Central memory CD4-positive, alpha-beta T cell (primary cell): ENCODE results near the gene C11orf21.

Source experiments
- DNase-seq: peaks from one replicate; pipeline ENCODE4 v3.0.0; 2022

C11orf21 gene

GRCh38 chr11:2320568-2321310 is 19.0 kb upstream of the C11orf21 start:
- DNase-seq, result no peak

- DNase-seq, result no peak
Observed at GRCh38 chr11:2319791-2320472, 18.2 kb upstream of the C11orf21 start.

GRCh38 chr11:2318707-2319106 is 17.0 kb upstream of the C11orf21 start:
- no peak for DNase-seq

- no peak for DNase-seq
Observed at GRCh38 chr11:2318123-2318522, 16.4 kb upstream of the C11orf21 start.

DNA sequence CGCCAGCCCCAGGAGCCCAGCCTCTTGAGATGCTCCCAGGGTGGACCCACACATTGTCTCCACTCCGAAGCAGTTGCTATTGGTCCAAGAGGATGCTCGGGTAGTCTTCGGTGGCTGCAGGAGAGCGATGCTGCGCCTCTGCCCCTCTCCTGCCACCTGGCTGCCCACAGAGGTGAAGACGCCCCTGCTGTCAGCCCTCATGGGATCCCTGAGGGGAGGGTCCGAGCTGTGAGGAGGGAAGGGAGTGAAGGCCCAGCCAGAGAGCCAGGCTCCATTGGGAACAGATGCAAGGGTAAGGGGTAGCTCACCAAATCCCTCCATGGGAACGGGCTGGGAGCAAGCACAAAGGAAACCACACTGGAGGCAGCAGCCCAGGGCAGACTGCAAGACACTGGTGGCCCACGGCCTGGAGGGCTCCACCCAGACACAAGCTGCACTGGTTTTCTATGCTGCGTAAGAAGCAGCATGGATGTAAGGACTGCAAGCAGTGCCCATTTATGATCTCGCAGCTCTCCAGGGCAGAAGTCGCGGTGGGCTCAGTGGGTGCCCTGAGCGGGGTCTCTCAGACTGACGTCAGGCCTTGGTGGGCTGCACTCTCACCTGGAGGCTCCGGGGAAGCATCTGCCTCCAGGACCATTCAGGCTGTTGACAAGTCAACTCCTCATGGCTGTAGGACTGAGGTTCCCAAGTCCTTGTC is 15.8 kb upstream of the C11orf21 start:
- DNase-seq, result no peak

GRCh38 chr11:2316963-2317244 is 15.2 kb upstream of the C11orf21 start:
- no peak for DNase-seq

GRCh38 chr11:2316169-2316962 is 14.6 kb upstream of the C11orf21 start:
- no peak for DNase-seq

DNA sequence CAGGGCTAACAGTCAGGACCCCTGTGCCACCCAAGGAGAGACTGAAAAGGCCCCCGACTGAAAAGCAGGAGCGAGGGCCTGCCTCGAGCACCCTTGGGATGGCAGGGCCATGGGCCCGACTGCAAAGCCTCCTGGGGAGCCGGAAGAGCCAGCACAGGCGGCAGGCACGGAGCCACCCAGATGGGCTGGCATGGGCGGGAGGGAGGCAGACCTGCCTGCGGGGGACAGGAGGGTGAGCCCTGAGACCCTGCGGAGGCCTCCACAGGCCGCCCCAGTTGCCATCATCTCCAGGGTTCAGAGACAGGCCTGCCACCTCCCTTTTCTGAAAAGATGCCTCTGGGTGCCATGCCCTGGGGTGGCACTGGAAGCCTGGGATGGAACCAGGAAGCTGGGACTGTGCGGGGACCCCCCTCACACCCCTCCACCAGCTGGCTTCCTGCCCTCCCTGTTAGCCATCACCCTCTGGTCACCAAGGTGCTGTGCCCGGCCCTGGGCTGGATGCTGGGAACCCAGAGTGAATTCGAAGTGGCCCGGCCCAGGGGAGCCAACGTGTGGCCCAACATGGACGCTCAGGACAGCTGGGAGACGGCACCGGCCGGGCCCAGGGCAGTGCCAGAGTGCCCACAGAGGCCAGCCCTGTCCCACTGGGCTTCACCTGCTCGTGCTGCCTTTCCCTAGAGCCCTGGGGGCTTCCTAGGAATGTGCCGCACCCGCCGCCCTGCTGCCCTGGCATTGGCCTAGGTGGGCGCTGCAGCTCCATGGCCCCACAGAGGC is 13.9 kb upstream of the C11orf21 start:
- DNase-seq, result no peak

DNA sequence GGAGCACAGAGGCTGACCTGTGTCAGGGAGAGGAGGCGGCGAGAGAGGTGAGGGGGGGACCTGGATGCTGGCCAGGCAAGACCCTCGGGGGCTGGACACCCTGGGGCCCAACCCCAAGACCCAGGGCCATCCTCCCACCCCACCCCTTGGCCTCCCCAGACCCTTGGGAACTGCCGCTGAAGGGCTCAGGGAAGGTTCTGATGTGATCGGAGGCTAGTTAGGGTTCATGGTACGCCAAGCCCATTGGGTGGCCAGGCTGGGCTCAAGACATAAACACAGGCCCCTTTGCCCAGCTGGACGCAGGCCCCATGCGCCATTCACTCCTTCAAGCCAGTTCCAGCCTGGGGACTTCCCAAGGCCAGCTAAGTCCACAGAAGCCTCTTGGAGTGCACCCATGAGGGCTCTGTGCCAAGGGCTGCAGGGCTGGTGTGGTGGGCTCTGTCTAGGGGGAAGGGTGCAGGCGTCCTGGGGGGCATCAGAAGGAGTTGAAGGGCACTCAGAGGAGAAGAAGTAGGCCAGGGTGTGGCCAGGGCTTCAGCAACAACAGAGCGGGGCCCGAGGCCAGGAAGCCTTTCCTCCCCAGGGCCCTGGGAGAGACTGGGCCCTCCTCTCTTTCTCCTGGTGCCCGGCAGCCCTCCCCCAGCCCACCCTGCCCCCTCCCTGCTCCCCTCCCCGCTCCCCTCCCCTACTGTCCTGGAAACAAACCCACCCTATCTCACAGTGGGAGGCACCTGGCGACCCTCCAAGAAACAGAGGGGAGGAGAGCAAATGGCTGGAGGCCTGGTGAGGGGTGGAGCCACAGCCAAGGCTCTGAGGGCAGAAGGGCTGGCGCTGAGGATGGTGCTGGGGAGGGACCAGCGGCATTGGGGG is 13.0 kb upstream of the C11orf21 start:
- no peak for DNase-seq

- DNase-seq, result no peak
Observed at GRCh38 chr11:2314136-2314524, 12.4 kb upstream of the C11orf21 start.

DNA sequence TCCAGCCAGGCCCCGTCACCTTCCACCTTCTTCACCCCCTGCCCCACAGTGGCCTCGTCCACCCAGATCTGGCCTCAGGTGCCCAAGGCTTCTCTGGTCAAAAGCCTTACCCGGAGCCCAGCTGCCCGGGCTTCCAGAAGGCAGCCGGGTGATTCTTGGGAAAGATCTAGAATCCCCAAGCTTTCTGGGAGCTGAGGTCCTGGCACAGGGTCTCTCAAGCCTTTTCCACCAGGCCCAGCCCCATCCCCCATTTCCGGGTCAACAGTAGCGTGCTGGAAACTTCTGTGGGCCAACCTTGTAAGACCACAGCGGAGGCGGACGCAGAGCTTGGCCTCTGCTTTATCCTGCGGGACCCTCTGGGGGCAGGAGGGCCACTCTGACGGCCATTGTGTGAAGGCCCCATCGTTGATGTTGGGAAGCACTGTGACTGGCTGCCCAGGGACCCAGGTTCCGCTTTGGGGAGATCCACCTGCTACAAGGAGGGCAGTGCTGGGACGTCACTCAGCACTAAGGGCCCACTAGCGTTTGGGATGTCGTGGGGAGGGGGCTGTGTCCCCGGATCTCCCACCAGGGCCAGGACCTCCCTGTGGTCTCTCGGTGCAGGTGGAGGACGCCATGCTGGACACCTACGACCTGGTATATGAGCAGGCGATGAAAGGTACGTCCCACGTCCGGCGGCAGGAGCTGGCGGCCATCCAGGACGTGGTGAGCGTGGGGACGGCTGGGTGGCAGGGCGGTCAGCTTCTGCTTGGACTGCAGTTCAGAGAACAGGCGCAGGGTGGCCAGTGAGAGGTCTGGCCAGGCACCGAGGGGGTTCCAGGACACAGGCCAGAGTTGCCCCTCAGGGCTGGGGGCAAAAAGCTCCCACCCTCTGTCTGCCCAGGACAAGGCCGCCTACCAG is 11.6 kb upstream of the C11orf21 start:
- DNase-seq, result no peak

DNA sequence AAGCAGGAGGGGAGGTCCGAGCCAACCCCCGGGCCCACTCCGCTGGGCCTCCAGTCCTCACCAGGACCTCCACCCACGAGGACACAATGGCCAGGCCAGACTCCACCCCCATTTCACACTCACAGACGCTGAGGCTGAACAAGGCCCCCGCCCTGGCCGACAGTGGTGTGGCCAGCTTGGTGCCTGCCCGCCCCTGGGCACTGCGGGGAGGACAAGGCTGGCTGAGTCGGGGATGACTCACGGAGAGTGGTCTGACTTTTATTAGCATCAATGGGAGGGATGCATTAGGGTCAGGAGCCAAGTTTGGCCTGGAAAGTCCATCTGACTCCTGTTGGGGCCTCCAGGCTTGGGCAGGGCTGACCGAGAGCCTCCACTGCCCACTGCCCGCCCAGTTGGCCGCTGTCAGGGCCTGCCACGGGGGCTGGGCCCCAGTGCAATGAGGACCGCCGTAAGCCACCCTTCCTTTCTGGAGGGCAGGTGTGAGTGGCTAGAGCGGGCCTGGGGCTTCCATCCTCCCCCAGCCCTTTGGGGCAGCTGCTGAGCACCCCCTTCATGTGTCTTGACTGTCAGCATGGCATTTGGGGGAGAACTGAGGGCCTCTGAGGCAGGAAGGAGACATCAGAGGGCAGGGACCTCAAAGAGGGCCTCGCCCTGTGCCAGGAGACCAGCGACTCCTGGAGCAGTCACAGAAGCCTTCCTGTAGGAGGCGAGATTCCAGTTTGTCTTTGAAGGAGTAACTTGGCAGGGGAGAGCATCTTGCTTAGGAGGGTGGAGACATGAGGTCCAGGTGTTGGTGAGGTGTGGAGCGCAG is 10.7 kb upstream of the C11orf21 start:
- no peak for DNase-seq

GRCh38 chr11:2311353-2312133 is 9.8 kb upstream of the C11orf21 start:
- DNase-seq, result no peak

GRCh38 chr11:2310786-2311352 is 9.2 kb upstream of the C11orf21 start:
- no peak for DNase-seq

- DNase-seq, result no peak
Observed at GRCh38 chr11:2310073-2310785, 8.5 kb upstream of the C11orf21 start.

- no peak for DNase-seq
Observed at GRCh38 chr11:2309251-2310072, 7.7 kb upstream of the C11orf21 start.

GRCh38 chr11:2308713-2309112 is 7.0 kb upstream of the C11orf21 start:
- DNase-seq, result no peak
